Astrocyte of the cerebellum (primary cell): ENCODE measurements around the gene GPR17.

ENCODE experiments used
- DNase-seq: peaks from one replicate; pipeline ENCODE4 v3.0.0-alpha.2; 2011; ENCODE audit warnings: low read depth
- H3K4me3 ChIP-seq: 2 replicates; pipeline ENCODE4 v1.5.1; 2011; ENCODE audit warnings: mild to moderate bottlenecking, low read depth, low read length, moderate library complexity
- CTCF ChIP-seq: IDR thresholded peaks from 2 replicates; pipeline ENCODE4 v1.5.1; 2012; ENCODE audit warnings: low read length, low read depth, moderate library complexity, mild to moderate bottlenecking; ENCODE audit errors: missing control alignments
- in situ Hi-C: cut with HindIII; loops from 2 replicates; pipeline ENCODE4 v1.10.0; 2017; ENCODE audit warnings: low sequenced_read_pairs

The GPR17 gene

GRCh38 chr2:127638361-127639110 is 7.4 kb upstream of the GPR17 start:
- in situ Hi-C loops = no loop called here

GRCh38 chr2:127639111-127639474 is 6.9 kb upstream of the GPR17 start:
- H3K4me3 ChIP-seq = no peak overlapping the region
- no peak for DNase-seq
- in situ Hi-C loops = no loop called here
- TF ChIP-seq CTCF = no peak

More at GRCh38 chr2:127638361-127639110, 7.4 kb upstream of the GPR17 start:
- TF ChIP-seq CTCF = no peak
- no peak overlapping the region for H3K4me3 ChIP-seq
- DNase-seq = no peak

- no peak overlapping the region for H3K4me3 ChIP-seq
- in situ Hi-C loops = no loop called here
Measured at GRCh38 chr2:127640082-127641072, 5.6 kb upstream of the GPR17 start.

DNA sequence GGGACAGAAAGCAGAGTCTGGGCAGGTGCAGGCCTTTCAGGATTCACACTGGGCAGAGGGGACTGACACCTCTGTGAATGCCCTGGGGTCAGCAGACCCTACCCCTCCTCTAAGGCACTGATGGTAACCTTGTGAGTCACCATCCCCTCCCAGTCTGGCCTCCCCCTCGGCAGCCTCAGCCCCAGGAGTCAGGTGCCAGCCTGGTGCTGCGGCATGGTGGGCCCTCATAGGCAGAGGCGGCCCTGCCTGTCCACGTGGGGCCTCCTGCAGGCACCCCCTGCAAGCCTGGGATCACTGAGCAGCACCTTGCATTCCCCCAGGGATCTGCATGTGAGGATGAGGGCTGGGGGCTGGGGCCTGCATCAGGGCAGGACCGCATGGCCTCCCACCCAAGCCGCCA is 4.8 kb upstream of the GPR17 start:
- TF ChIP-seq CTCF = no peak
- in situ Hi-C loops = no loop called here
- no peak overlapping the region for H3K4me3 ChIP-seq
- no peak for DNase-seq

More at GRCh38 chr2:127640082-127641072, 5.6 kb upstream of the GPR17 start:
- DNase-seq = no peak
- peak; percentile 6 for TF ChIP-seq CTCF

DNA sequence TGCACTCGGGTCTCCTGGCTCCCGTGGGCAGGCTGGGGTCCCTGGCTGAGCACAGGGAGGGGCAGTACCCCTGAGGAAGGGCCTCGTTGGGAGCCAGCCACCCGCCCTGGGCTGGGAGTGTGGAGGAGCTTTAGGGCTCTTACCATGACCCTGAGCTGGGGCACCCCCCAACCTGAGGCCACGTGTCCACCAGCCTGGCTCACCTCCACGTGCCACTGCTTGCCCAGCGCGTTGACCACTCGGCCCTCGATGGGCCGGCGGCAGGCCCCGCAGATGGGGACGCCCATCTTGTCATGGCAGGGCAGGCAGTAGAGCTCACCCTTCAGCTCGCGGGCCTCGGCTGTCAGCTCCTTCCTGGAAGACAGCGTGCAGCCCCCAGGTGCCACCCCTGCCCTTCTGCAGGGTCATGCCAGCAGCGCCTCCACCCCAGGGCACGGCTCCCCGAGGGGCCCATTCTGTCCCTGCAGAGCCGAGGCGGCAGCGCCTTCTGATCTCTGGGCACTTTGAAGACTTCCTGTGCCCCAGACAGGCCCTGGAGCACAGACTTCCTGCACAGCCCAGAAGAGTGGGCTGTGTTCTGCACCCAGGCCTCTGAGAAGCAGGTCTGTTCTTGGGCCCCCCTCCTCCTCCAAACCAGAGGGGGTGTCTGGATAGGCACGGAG is 4.0 kb upstream of the GPR17 start:
- in situ Hi-C loops = no loop called here
- DNase-seq = no peak
- TF ChIP-seq CTCF = no peak
- no peak overlapping the region for H3K4me3 ChIP-seq
